ENCODE measurements around the gene ABHD1.
"Not testable (repeated sequence)": the region's sequence is repeated elsewhere in the genome, so short reads cannot be mapped to it uniquely, and the experiment has no call there.

Gene ABHD1

DNA sequence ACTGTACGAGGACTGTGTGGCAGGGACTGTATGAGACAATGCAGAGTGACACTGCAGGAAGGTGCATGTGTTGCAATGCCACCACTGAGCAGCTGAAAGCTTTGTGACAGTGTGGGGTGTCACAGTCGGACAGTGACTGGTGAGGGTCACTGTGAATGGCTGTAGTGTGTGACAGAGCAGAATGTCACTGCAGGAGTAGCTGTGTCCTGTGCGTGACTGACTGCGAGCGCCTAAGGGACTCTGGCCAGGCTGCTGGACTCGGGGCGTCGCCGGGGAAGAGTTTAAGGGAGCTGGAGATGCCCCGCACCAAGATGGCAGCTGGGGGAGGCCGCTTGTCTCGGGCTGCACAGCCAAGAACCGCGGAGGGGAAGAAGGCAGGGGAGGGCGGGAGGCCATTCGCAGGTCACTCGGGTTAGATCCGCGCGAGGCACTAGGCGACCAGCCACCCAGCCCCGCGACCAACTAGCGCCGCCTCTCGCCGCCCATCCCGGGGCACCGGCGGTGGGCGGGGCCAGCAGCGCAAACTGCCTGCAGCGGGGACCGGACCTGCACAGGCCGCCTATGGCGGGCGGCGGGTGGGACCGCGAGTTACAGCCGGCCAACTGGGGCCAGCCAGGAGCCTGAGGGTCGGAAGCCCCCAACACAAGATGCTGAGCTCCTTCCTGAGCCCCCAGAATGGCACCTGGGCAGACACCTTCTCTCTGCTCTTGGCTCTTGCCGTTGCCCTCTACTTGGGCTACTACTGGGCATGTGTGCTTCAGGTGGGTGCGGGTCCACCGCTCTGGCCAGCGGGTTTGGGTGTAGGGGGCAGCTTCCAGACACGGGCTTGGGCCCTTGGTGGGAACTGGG is at the start of gene ABHD1:
Gene ABHD1 (plus strand): TSS at position 514 of the 849 bp plus-strand sequence. CDS start 134 bp downstream, at position 648.
- DNase-seq = peak; percentile 74

DNA sequence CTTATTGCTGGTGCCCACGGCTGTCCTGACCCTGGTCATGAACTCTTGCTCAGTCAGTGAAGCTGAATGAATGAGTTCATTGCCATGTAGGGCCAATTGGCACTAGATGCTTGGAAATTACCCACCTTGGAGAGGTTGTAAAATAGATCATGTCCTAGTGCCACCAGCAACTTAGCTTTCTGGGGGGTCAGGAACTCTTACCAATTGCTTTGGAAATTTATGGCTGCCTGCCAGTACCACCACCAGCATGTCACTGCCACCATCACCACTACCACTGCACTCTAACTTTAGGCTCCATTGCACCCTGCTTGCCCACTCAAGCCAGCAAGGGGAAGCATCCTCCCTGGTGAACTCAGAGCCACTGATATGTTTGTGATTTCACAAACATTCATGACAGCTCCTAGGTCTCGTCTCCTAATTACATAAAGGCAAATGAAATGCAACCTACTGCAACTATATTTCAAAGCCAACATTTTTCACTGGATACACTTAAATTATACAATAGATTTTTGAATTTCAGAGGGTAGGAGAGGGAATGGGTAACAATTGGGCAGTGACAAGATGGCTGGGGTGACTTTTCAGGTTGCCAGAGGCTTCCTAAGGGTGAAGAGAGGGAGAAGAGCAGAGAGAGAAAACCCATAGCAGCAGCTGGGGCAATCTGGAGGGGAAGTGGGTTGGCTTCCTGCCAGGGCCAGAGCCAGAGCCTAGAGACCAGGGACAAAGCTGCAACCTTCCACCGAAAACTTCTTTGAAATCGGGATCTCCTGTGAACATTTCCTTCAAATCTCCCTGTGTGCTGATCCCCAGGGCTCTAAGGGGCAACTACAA is 48.7 kb upstream of the ABHD1 start:
- peak; percentile 53 for DNase-seq

DNA sequence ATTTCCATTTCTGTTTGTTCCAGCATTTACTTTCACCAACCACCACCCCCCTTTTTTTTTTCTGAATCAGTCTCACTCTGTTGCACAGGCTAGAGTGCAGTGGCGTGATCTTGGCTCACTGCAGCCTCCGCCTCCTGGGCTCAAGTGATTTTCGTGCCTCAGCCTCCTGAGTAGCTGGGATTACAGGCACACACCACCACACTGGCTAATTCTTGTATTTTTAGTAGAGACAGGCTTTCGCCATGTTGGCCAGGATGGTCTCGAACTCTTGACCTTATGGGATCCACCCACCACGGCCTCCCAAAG is 48.1 kb upstream of the ABHD1 start:
- DNase-seq = not testable (repeated sequence)

DNA sequence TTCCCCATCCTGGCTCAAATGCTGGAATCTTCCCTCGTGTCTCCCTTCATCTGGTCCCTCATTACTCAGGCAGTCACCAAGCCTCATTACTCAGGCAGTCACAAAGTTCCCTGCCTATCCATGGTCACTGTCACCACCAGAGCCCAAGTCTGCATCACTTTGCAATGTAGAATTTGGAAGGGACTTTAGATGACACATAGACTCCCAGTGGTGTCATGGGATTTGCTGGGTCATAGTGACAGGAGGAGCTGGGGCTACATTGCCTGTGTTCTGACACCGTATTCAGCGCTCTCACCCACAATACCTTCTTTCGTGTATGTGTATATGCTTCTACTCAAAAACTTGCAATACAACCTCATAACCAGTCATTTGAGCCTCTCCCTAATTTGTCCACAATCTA is 47.3 kb upstream of the ABHD1 start:
- no peak for DNase-seq

DNA sequence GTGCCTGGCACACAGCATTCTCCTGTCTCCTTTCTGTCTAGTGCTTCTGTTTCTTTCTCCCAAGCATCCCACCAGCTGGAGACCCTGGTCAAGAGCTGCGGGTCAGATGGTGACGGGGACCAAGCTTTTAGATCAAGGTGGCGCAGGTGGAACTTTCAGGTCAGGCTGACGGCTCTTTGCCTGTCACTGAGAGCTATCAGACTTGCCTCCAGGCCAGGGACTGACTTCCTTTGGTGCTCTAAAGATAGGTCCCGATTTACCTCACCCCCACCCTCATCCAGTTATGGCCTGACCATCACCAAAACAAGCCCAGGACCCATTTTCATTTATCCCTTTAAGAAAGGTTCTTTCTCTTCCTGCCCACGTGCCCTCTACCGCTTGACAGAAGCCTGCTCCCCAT is 46.4 kb upstream of the ABHD1 start:
- no peak for DNase-seq

DNA sequence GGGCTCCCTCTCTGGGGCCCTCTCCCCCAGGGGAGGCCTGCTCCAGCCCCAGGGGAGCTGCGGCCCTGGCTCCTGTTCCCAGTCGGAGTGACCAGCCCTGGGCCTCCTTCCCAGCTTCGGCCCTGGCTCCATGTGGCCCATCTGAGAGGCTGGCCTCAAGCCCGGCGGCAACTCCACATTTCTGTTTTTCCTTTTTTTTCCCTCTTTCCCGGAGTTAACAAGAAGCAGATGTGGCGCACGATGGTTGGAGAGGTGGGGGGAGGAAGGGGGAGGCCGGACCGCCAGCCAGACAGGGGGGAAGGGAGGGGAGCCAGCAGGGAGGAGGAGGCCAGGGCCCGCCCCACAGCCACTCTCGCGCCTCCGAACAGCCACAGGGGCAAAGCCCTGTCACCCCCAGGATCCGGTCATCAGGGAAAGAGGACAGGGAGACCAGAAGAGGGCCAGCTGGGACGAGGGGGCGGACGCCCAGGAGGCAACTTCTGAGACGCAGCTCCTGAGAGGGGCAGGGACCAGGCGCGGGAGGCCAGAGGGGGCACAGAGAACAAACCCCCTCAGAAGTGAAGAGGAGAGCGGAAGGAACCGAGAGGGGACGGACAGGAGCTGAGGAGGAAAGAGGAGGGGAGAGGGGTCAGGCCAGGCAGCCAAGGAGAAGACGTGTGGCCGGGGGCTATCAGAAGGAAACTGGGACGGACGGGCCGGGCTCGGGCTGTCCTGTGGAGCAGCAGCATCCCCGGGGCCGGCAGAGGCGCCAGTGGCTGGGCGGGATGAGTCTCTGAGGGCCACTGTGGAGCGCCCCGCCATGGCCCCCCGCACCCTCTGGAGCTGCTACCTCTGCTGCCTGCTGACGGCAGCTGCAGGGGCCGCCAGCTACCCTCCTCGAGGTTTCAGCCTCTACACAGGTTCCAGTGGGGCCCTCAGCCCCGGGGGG is 45.1 kb upstream of the ABHD1 start, which contains the start of gene EMILIN1:
Gene EMILIN1 (plus strand): TSS at position 349 of the 928 bp plus-strand sequence. CDS start 451 bp downstream, at position 800.
- no peak for DNase-seq

DNA sequence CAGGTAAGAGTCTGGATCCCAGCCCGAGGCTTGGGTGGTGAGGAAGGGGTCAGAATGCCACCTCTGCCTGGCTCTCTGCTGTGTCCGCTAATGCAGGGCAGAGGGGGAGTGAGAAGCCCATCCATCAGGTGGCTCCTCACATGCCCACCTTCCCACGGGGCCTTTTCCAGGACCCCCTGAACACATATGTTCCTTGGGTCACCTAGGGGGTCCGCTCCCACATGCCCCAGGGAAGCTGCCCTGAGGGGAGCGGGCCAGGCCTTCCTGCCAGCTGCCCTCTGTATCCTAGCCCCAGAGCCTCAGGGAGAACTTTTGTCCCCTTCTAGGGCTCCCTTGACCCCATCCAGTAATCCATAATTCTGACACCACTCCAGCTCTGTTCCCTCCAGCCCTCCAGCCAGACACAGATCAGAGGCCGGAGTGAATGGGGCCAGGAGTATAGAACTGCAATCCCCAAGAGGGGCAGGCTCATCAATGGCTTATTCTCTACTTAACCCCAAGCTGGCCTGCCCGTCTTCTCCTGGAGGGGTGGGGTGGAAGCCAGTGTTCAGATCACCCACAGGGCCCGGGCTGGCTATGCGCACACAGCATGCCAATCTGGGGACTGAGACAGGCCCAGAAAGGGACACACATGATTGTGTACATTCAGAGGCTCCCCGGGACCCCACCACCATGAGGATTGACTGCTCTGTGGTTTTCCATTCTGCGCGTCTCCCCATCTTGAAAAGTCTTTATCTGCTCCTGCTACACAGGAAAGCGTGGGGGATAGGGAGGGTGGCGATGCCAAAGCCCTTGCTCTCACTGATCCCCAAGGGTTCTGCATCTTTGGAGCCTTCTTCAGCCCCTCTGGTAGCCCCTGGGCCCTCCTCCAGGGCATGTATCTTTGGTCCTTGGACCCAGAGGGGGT is 44.1 kb upstream of the ABHD1 start:
- no peak for DNase-seq

DNA sequence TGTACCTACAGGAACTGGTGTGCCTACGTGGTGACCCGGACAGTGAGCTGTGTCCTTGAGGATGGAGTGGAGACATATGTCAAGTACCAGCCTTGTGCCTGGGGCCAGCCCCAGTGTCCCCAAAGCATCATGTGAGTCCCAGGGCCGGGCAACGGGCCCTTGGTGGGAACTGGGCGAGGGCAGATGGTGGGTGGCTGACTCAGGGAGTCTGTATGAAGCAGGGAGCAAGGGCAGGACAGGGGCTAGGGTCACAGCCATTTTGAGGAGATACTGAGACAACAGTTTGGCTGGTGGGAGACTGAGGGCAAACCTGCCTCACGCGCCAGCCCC is 43.5 kb upstream of the ABHD1 start:
- DNase-seq = no peak

DNA sequence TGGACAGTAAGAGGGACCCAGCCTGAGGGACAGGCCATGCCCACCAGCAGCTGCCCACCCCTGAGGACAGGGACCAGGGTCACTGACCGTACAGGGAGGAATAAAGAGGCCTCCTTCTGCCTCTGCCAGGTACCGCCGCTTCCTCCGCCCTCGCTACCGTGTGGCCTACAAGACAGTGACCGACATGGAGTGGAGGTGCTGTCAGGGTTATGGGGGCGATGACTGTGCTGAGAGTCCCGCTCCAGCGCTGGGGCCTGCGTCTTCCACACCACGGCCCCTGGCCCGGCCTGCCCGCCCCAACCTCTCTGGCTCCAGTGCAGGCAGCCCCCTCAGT is 43.0 kb upstream of the ABHD1 start:
- no peak for DNase-seq

DNA sequence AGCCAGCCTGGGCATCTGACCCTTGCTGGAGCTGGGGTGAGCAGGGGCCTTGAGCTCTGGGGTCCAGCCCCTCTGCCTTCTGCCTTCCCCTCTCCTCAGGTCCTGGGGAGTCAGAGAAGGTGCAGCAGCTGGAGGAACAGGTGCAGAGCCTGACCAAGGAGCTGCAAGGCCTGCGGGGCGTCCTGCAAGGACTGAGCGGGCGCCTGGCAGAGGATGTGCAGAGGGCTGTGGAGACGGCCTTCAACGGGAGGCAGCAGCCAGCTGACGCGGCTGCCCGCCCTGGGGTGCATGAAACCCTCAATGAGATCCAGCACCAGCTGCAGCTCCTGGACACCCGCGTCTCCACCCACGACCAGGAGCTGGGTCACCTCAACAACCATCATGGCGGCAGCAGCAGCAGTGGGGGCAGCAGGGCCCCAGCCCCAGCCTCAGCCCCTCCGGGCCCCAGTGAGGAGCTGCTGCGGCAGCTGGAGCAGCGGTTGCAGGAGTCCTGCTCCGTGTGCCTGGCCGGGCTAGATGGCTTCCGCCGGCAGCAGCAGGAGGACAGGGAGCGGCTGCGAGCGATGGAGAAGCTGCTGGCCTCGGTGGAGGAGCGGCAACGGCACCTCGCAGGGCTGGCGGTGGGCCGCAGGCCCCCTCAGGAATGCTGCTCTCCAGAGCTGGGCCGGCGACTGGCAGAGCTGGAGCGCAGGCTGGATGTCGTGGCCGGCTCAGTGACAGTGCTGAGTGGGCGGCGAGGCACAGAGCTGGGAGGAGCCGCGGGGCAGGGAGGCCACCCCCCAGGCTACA is 41.4 kb upstream of the ABHD1 start:
- DNase-seq = no peak

DNA sequence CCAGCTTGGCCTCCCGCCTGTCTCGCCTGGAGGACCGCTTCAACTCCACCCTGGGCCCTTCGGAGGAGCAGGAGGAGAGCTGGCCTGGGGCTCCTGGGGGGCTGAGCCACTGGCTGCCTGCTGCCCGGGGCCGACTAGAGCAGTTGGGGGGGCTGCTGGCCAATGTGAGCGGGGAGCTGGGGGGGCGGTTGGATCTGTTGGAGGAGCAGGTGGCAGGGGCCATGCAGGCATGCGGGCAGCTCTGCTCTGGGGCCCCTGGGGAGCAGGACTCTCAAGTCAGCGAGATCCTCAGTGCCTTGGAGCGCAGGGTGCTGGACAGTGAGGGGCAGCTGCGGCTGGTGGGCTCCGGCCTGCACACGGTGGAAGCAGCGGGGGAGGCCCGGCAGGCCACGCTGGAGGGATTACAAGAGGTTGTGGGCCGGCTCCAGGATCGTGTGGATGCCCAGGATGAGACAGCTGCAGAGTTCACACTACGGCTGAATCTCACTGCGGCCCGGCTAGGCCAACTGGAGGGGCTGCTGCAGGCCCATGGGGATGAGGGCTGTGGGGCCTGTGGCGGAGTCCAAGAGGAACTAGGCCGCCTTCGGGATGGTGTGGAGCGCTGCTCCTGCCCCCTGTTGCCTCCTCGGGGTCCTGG is 40.7 kb upstream of the ABHD1 start:
- DNase-seq = no peak

DNA sequence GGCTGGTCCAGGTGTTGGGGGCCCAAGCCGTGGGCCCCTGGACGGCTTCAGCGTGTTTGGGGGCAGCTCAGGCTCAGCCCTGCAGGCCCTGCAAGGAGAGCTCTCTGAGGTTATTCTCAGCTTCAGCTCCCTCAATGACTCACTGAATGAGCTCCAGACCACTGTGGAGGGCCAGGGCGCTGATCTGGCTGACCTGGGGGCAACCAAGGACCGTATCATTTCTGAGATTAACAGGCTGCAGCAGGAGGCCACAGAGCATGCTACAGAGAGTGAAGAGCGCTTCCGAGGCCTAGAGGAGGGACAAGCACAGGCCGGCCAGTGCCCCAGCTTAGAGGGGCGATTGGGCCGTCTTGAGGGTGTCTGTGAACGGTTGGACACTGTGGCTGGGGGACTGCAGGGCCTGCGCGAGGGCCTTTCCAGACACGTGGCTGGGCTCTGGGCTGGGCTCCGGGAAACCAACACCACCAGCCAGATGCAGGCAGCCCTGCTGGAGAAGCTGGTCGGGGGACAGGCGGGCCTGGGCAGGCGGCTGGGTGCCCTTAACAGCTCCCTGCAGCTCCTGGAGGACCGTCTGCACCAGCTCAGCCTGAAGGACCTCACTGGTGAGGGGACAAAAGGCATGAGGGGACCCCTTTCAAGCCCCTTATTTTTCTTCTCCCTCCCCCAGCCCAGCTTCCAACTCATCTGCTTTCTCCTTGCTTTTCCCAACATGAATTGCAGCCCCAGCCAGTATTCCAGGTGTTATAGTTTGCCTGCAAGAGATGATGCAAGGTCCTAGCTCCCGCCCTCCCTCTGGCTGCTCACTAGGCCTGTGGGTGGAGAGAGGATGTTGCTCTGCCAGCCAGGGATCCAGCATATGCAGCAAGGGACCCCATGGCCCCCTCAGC is 40.0 kb upstream of the ABHD1 start:
- DNase-seq = no peak

DNA sequence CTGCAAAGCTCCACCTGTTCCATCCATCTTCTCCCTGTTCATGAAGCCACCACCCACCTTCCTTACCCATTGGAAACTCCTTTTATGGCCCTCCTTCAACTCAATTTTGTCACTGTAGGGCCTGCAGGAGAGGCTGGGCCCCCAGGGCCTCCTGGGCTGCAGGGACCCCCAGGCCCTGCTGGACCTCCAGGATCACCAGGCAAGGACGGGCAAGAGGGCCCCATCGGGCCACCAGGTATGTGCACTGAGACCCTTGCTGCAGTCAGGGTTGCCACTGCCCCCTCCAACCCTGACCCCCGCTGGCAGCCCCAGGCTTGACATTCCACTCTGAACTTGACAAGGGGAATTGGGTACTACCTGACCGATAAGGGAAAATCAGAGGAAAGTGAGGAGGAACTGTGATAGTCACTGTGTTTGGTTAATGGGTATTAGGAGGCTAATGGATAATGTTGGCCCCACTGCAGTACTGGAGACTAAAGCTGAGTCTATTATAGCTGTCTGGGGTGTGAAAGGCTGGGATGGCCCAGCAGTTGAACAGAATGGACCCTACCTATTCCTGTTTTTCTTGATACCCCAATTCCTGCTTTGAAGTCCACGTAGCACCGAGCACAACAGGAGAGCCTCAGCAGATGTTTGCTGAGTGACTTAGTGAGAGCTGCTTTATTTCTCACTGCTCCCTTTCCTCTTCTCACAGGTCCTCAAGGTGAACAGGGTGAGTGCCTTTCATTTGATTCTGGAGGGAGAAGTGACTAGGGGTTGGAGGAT is 39.1 kb upstream of the ABHD1 start:
- no peak for DNase-seq

DNA sequence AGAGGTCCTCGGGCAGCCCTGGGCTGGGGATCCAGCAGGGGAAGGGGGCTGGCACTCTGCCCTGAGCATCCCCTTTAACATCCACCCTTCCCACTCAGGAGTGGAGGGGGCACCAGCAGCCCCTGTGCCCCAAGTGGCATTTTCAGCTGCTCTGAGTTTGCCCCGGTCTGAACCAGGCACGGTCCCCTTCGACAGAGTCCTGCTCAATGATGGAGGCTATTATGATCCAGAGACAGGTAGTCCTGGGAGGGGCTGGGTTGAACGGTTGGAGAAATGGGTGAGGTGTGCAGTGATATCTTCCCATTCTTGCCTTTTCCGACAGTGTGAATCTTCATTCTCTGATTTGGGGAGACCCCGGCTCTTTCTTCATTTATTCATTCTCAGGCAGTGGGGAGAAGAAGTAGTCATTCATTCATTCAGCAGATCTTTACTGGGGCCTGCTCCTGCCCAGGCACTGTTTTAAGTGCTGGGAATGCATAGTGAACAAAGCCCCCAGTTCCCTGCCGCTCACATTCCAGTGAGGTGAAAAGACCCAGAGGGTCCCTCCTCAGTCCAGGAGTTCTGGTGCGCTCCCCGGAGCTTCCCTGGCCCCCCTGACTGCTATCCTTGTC is 38.4 kb upstream of the ABHD1 start:
- DNase-seq = no peak

DNA sequence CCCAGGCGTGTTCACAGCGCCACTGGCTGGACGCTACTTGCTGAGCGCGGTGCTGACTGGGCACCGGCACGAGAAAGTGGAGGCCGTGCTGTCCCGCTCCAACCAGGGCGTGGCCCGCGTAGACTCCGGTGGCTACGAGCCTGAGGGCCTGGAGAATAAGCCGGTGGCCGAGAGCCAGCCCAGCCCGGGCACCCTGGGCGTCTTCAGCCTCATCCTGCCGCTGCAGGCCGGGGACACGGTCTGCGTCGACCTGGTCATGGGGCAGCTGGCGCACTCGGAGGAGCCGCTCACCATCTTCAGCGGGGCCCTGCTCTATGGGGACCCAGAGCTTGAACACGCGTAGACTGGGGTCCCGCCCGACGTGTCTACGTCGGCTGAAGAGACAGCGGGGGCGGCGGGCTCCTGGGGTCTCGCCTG is 37.9 kb upstream of the ABHD1 start:
- DNase-seq = no peak

DNA sequence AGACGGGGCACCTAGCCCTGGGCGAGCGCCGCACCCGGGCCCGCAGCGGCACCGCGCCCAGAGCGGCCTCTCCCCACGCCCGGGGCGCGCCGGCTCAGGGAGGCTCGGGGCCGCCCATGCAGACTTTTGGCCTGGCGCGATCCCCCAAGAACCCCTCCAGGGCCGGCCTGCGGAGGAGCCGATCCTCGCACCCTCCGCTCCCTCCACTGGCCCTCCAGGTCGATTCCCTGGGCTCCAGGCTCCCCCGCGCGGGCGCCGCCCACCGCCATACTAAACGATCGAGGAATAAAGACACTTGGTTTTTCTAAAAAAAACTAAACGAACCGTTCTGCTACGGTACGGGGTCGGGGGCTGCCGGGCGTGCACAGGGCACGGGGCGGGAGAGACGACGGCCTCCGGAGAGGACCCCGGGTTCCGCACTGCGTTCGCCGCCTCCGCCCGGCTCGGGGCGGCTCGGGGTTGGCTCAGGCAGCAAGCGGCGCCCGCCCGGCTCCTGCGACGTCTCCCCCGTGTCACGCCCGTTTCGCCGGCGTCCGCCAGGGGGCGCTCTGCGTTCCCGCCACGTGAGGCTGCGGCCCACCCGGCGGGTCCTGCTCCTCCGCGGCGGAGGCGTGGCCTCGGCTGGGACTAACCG is 37.4 kb upstream of the ABHD1 start:
- DNase-seq = peak; percentile 99

DNA sequence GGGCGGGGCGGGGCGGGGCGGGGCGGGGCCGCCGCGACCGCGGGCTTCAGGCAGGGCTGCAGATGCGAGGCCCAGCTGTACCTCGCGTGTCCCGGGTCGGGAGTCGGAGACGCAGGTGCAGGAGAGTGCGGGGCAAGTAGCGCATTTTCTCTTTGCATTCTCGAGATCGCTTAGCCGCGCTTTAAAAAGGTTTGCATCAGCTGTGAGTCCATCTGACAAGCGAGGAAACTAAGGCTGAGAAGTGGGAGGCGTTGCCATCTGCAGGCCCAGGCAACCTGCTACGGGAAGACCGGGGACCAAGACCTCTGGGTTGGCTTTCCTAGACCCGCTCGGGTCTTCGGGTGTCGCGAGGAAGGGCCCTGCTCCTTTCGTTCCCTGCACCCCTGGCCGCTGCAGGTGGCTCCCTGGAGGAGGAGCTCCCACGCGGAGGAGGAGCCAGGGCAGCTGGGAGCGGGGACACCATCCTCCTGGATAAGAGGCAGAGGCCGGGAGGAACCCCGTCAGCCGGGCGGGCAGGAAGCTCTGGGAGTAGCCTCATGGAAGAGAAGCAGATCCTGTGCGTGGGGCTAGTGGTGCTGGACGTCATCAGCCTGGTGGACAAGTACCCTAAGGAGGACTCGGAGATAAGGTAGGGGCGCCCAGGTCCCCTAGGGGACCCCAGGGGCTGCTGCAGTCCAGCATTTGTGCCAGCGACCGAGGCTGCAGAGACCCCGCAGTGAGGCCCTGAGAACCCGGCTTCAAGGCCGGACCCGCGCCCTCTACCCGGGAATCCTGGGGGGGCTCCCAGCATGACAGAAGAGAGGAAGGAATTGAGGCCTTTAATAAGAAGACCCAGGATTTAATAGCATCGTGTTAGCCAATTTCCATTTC is 36.7 kb upstream of the ABHD1 start, which contains the start of gene KHK:
Gene KHK (plus strand): TSS at position 49 of the 870 bp plus-strand sequence. CDS start 488 bp downstream, at position 537.
- DNase-seq = no peak

Measured in activated T-cell treated with anti-CD3 and anti-CD28 coated beads, Interleukin-2, amount 50 U/mL, for 1 hour (primary cell).